ENCODE measurements around the gene PRR5.

- TF ChIP-seq POLR2AphosphoS5 (IDR thresholded peaks at IDR 0.05; ENCODE audit: low read depth, low read length) (no peak), SIN3A (IDR thresholded peaks at IDR 0.05; ENCODE audit: borderline replicate concordance, insufficient read depth, low read length) (no peak), TAF1 (IDR thresholded peaks at IDR 0.05; ENCODE audit: borderline replicate concordance, insufficient read depth, low read length) (no peak)
Observed at GRCh38 chr22:44707752-44708151, 5.7 kb downstream of the PRR5 start.
